Measurements from ENCODE around the gene EIF3M. TPM values are rescaled to one million over a fixed set of nuclear protein-coding genes. Genes with fewer than 3 reads are reported as not detected.

Gene EIF3M
- total RNA-seq, 1 experiment from 2014 or later = 322 TPM

DNA sequence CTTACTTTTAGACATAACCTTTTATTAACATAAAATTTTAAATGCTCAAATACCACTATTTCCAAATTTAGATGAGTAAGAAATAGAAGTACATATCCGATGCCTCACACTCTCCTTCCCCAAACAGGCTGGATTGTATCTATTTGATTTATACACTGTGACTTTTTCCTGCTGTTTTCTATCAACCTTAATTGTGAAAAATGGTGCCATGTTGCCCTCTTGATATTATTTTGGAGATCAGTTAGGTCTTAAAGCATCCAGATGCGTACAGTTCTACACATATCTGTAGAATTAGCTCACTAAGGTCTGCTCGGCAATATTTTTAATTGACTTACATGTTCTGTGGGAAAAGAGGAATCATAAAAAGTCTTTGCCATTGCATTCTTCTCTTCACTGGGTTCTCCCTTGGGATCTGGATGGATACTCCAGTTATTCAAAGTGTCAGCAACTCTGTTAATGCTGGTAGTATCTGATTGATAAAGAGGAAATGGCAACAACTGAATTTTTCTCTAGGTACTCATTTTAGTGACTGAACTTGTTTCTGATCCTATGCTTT is 27.2 kb downstream of the EIF3M start:
- intact Hi-C loops (cut with micrococcal nuclease; ENCODE audit: unreplicated experiment) = no loop called here
- CTCF ChIA-PET = no interaction called here

DNA sequence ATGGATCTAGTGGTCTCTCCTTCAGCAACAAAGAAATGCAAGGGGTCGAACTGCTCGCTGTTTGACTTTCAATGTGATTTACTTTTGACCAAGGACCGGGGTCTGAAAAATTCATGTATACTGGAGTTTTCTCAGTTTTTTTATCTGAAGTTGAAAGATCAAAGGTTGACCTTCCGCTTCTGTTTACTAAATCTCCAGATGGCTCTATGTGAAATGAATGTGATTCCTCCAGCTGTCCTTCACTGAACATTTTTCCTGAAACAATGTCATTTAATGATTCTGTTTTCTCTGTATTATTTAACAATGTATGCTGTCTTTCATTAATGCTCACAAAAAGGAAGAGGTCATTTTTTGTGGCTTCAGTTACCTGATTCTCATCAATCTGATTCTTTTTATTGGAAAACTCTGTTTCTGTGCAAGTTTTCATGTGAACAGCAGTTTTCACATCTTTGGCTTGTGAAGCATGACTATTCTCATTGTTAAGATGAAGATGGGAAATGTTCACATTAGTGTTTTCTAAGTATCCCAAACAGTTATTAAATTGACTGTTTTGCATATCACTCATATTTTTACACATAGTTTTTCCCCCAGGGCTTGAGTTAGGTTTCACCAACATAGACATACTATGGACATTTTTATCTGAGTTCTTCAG is 30.0 kb downstream of the EIF3M start:
- no peak overlapping the region for H3K27ac ChIP-seq
- ChIA-PET CTCF (no interaction called here), POLR2A (ENCODE audit: unreplicated experiment) (no interaction called here)
- intact Hi-C loops (cut with micrococcal nuclease; ENCODE audit: unreplicated experiment) = no loop called here
- H3K36me3 ChIP-seq (ENCODE audit: low read depth) = no peaks in the 10 kb centered on the region
- H3K4me3 ChIP-seq = no peak overlapping the region
- no peaks in the 10 kb centered on the region for H3K9me2 ChIP-seq (ENCODE audit: insufficient read depth)
- no peak for TF ChIP-seq EZH2 (IDR thresholded peaks at IDR 0.05; ENCODE audit: low read depth)
- TF ChIP-seq, protein P1, sequence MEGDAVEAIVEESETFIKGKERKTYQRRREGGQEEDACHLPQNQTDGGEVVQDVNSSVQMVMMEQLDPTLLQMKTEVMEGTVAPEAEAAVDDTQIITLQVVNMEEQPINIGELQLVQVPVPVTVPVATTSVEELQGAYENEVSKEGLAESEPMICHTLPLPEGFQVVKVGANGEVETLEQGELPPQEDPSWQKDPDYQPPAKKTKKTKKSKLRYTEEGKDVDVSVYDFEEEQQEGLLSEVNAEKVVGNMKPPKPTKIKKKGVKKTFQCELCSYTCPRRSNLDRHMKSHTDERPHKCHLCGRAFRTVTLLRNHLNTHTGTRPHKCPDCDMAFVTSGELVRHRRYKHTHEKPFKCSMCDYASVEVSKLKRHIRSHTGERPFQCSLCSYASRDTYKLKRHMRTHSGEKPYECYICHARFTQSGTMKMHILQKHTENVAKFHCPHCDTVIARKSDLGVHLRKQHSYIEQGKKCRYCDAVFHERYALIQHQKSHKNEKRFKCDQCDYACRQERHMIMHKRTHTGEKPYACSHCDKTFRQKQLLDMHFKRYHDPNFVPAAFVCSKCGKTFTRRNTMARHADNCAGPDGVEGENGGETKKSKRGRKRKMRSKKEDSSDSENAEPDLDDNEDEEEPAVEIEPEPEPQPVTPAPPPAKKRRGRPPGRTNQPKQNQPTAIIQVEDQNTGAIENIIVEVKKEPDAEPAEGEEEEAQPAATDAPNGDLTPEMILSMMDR (conservative IDR thresholded peaks at IDR 0.05) = no peak
- H3K9me3 ChIP-seq (ENCODE audit: insufficient read depth, low read depth) = no peaks in the 10 kb centered on the region
- no peak for DNase-seq
- H3K4me2 ChIP-seq = no peak overlapping the region
- H4K20me1 ChIP-seq (ENCODE audit: insufficient read depth) = no peaks in the 10 kb centered on the region
- H3K27me3 ChIP-seq (ENCODE audit: insufficient read depth, low read depth) = no peaks in the 10 kb centered on the region
- no peaks in the 10 kb centered on the region for H3K79me2 ChIP-seq (ENCODE audit: low read depth)
- BruUV-seq (replicated peaks) = no TSS peak
- no peaks in the 10 kb centered on the region for H3F3A ChIP-seq (ENCODE audit: insufficient read depth, low read depth)
- no peaks in the 10 kb centered on the region for H3K4me1 ChIP-seq (replicated peaks; ENCODE audit: insufficient read depth)
- no peak overlapping the region for H2AFZ ChIP-seq

More for the DNA sequence above, 27.2 kb downstream of the EIF3M start:
- POLR2A ChIA-PET (ENCODE audit: unreplicated experiment) = no interaction called here
- H3K4me2 ChIP-seq = no peak overlapping the region
- no peak for DNase-seq
- no peaks in the 10 kb centered on the region for H4K20me1 ChIP-seq (ENCODE audit: insufficient read depth)
- H3K36me3 ChIP-seq (ENCODE audit: low read depth) = 0 out of 2 replicates have a peak, but pooled peaks cover 4% of the 10 kb centered on the region
- H3K9me2 ChIP-seq (ENCODE audit: insufficient read depth) = no peaks in the 10 kb centered on the region
- no peak overlapping the region for H3K27ac ChIP-seq
- peaks cover 7% of the 10 kb centered on the region for H3F3A ChIP-seq (ENCODE audit: insufficient read depth, low read depth)
- no peak overlapping the region for H3K4me3 ChIP-seq
- H3K9me3 ChIP-seq (ENCODE audit: insufficient read depth, low read depth) = peaks cover 9% of the 10 kb centered on the region; the same call in 1 of the 2 replicates
- no peaks in the 10 kb centered on the region for H3K79me2 ChIP-seq (ENCODE audit: low read depth)
- no peak for TF ChIP-seq EZH2 (IDR thresholded peaks at IDR 0.05; ENCODE audit: low read depth)
- TF ChIP-seq, protein P1 (conservative IDR thresholded peaks at IDR 0.05) = no peak
- BruUV-seq (replicated peaks) = no TSS peak
- H2AFZ ChIP-seq = no peak overlapping the region
- no peaks in the 10 kb centered on the region for H3K4me1 ChIP-seq (replicated peaks; ENCODE audit: insufficient read depth)
- no peaks in the 10 kb centered on the region for H3K27me3 ChIP-seq (ENCODE audit: insufficient read depth, low read depth)

DNA sequence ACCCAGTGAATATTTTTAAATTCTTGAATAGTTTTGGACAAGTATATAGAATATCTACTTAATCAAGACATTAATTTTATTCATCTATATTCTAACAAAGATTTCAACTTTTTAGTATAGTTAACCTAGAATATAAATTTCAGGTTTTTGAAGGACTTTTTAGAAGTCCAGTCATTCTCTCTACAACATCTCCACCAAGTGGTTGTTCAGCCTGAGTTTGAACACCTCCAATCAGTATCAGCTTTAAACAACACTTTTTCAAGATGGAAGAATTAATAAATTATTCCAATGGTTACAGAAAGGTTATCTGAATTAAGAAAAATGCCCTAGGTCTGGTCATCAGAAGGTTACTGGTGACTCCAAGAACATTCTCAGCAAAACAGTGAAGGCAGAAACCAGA is 31.8 kb downstream of the EIF3M start:
- Histone ChIP-seq H3K9me2 (ENCODE audit: insufficient read depth) (no peaks in the 10 kb centered on the region), H3K79me2 (ENCODE audit: low read depth) (no peaks in the 10 kb centered on the region), H3K27ac (no peak overlapping the region), H4K20me1 (ENCODE audit: insufficient read depth) (no peaks in the 10 kb centered on the region), H3K27me3 (ENCODE audit: insufficient read depth, low read depth) (no peaks in the 10 kb centered on the region), H3K9me3 (ENCODE audit: insufficient read depth, low read depth) (no peaks in the 10 kb centered on the region), H3K4me3 (no peak overlapping the region), H3K36me3 (ENCODE audit: low read depth) (no peaks in the 10 kb centered on the region), H3K4me2 (no peak overlapping the region), H2AFZ (no peak overlapping the region), H3F3A (ENCODE audit: insufficient read depth, low read depth) (no peaks in the 10 kb centered on the region), H3K4me1 (replicated peaks; ENCODE audit: insufficient read depth) (no peaks in the 10 kb centered on the region)
- TF ChIP-seq, protein P1 (conservative IDR thresholded peaks at IDR 0.05) = peak; percentile 48; the same call in 1 of the 2 replicates
- TF ChIP-seq EZH2 (IDR thresholded peaks at IDR 0.05; ENCODE audit: low read depth) = no peak
- POLR2A ChIA-PET (ENCODE audit: unreplicated experiment) = interaction anchor here (0.5 kb wide), 1 partner anchor 682 kb away, joined by 4 read pairs; no protein-coding TSS in a partner anchor
- no TSS peak for BruUV-seq (replicated peaks)
- intact Hi-C loops (cut with micrococcal nuclease; ENCODE audit: unreplicated experiment) = no loop called here
- no peak for DNase-seq
- CTCF ChIA-PET = no interaction called here

All from PC-9 (cell line).